Measurements from ENCODE around the gene OR2F1.
"Not testable (repeated sequence)": the region's sequence is repeated elsewhere in the genome, so short reads cannot be mapped to it uniquely, and the experiment has no call there.

The OR2F1 gene

GRCh38 chr7:144006692-144007042, 52.0 kb downstream of the OR2F1 start:
- CTCF ChIA-PET: interaction anchor here (0.5 kb wide), 1 partner anchor 12 kb away, joined by 3 read pairs; no protein-coding TSS in a partner anchor
- TF ChIP-seq, protein P1, sequence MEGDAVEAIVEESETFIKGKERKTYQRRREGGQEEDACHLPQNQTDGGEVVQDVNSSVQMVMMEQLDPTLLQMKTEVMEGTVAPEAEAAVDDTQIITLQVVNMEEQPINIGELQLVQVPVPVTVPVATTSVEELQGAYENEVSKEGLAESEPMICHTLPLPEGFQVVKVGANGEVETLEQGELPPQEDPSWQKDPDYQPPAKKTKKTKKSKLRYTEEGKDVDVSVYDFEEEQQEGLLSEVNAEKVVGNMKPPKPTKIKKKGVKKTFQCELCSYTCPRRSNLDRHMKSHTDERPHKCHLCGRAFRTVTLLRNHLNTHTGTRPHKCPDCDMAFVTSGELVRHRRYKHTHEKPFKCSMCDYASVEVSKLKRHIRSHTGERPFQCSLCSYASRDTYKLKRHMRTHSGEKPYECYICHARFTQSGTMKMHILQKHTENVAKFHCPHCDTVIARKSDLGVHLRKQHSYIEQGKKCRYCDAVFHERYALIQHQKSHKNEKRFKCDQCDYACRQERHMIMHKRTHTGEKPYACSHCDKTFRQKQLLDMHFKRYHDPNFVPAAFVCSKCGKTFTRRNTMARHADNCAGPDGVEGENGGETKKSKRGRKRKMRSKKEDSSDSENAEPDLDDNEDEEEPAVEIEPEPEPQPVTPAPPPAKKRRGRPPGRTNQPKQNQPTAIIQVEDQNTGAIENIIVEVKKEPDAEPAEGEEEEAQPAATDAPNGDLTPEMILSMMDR (IDR thresholded peaks at IDR 0.05; ENCODE audit: insufficient read depth, low read length, missing control alignments): no peak

DNA sequence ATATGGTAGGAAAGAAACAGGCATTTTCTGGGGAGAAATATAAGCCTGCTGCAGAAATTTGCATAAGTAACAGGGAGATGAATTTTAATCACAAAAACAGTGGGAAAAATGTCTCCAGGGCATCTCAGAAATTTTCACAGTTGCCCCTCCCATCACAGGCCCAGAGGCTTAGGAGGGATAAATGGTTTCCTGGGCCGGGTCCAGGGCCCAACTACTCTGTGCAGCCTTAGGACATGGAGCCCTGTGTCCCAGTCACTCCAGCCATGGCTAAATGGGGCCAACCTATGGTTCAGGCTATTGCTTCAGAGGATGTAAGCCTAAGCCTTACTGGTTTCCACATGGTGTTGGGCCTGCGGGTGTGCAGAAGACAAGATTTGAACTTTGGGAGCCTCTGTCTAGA, 54.7 kb downstream of the OR2F1 start:
- ChIA-PET POLR2A (no interaction called here), CTCF (interaction anchor here (1.5 kb wide), 1 partner anchor 273 kb away, joined by 3 read pairs; no protein-coding TSS in a partner anchor)
- TF ChIP-seq, protein P1 (IDR thresholded peaks at IDR 0.05; ENCODE audit: insufficient read depth, low read length, missing control alignments): no peak
- DNase-seq (ENCODE audit: low read depth, low spot score): no peak
- H3K4me3 ChIP-seq (ENCODE audit: low read depth, low read length): no peak overlapping the region

More at GRCh38 chr7:144006692-144007042, 52.0 kb downstream of the OR2F1 start:
- POLR2A ChIA-PET: no interaction called here
- no peak for DNase-seq (ENCODE audit: low read depth, low spot score)
- H3K4me3 ChIP-seq (ENCODE audit: low read depth, low read length): no peak overlapping the region

DNA sequence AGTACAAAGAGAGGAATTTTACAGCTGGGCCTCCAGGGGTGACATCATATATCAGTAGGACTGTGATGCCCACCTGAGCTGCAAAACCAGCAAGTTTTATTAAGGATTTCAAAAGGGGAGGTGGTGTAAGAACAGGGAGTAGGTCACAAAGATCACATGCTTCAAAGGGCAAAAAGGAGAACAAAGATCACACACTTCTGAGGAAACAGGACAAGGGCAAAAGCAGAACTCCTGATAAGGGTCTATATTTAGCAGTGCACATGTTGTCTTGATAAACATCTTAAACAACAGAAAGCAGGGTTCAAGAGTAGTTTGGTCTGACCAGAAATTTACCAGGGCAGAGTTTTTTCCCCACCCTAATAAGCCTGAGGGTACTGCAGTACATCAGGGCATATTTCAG, 55.4 kb downstream of the OR2F1 start:
- H3K4me3 ChIP-seq (ENCODE audit: low read depth, low read length); DNase-seq (ENCODE audit: low read depth, low spot score); POLR2A ChIA-PET: not testable (repeated sequence)
- CTCF ChIA-PET: interaction anchor here (1.5 kb wide), 1 partner anchor 273 kb away, joined by 3 read pairs; no protein-coding TSS in a partner anchor

GRCh38 chr7:144010821-144011220, 56.2 kb downstream of the OR2F1 start:
- DNase-seq (ENCODE audit: low read depth, low spot score); POLR2A ChIA-PET; H3K4me3 ChIP-seq (ENCODE audit: low read depth, low read length): not testable (repeated sequence)
- CTCF ChIA-PET: interaction anchor here (1.5 to 2.1 kb wide), 5 partner anchors 7 to 274 kb away, joined by 3 to 9 read pairs (median 4); partner anchors contain the start of gene TCAF1

GRCh38 chr7:144011458-144012230, 57.0 kb downstream of the OR2F1 start:
- DNase-seq (ENCODE audit: low read depth, low spot score): peak; percentile 10
- POLR2A ChIA-PET: no interaction called here
- no peak overlapping the region for H3K4me3 ChIP-seq (ENCODE audit: low read depth, low read length)
- CTCF ChIA-PET: interaction anchor here (1.0 to 2.2 kb wide), 12 partner anchors 8 to 275 kb away, joined by 3 to 20 read pairs (median 6); partner anchors contain the start of gene TCAF1
- TF ChIP-seq, protein P1 (IDR thresholded peaks at IDR 0.05; ENCODE audit: insufficient read depth, low read length, missing control alignments): peak; percentile 15

All from AG04449 (cell line).